HG03066 (cell line): ENCODE data around the gene RAPGEF5.

Experiments used
- ATAC-seq: cut with Tn5 transposase; IDR thresholded peaks from one replicate; pipeline ENCODE4 v1.9.1; 2021; ENCODE audit warnings: low read depth; ENCODE audit not compliant: unreplicated experiment

The RAPGEF5 gene

GRCh38 chr7:22129166-22129565 lies 227.8 kb downstream of the RAPGEF5 start:
- ATAC-seq = no peak

DNA sequence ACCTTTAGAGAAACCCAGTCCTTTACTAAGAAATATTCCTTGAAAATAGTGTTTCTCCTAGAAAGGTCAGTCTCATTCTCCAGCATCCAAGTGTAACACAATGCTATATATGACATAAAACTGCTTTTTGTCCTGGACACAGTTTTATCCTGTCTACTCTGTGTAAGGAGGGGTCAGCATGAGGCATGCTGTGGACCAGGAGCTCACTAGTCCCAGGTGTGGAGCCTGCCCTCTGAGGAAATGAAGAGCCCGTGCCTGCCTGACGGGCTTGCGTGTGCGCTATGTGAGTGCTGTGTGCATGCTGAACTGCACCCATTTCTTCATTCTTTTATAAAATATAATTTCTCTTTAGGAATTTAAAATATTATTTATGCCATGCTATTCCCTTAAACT lies 228.4 kb downstream of the RAPGEF5 start:
- ATAC-seq = no peak

DNA sequence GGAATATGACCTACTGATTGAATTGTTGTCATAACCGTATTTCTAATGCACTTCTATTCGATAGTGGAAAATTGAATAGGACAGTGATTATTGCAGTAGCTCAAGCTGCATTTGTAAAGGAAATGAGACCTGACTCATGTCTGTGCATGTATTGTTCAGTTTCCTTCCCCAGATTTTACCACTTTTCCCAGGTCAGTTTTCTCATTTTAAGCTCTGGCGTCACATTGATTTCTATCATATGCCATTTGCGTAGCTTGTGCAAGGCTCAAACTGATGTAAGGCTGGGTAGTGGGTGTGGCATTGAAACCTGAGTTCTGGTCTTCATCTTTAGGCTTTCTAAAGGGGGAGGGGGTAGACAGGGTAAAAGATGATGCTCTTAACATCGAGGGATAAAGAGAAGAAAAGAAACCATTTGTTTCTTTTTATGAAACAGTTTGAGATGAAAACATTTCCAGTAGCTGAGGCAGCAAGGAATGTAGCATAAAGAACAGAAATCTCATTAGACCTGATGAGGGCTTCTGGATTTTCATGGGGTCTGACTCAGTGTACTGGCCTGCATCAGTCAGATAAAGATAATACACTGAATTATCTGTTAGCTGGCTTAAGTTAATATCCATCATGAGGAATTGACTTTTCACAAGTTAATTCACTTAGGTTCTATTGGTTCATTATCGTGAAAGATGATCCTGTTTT lies 229.0 kb downstream of the RAPGEF5 start:
- no peak for ATAC-seq

- ATAC-seq = no peak
Observed at GRCh38 chr7:22125436-22125835, 231.5 kb downstream of the RAPGEF5 start.

- no peak for ATAC-seq
Observed at GRCh38 chr7:22124941-22125340, 232.0 kb downstream of the RAPGEF5 start.

DNA sequence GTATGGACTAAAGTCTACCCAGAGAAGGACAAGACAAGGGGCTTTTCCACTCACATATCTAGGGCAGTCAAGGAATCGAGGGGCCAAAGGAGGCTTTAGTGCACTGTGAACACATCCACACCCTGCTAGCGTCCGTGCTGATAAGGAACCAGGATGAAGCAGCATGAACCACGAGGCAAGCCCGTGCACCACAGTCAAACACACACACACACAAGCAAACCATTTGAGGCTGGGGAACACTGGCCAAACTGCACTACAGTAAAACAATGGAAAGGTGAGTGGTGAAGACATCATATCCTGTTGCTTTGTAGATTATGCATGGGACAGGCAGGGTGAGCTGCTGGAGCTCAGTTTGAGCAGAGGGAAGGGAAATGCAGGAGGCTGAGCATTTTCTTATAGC lies 233.8 kb downstream of the RAPGEF5 start:
- ATAC-seq = no peak

GRCh38 chr7:22121702-22122474 lies 235.1 kb downstream of the RAPGEF5 start:
- no peak for ATAC-seq

DNA sequence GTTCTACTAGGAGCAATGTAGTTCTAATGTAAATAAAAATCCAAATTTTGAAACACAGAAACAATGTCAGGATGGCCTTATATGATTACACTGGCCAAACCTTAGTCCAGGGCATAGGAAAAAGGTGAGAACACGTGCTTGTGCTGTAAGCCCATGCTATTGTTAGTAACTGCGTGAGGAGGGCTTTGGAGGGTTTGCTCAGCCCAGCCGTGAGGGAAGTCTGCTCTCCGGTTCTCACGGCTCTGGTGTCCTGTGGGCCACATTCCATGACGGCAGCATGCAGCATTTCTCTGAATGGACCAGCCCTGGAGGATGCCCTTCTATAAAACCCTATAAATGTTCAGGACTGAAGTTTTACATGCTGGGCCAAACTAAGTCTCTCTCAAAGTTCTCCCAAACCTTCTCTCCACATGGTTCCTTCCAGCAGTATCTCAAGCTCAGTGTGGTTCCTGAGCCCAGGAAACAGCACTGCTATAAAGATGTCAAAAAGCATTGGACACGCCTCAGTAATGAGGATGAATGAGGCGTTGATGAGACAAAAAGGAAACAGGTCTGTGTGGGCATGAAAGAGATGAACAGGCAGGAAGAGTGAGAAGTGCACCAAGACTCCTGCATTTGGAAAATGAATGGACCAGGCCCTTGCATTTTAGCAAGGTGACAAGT lies 236.4 kb downstream of the RAPGEF5 start:
- ATAC-seq = no peak

GRCh38 chr7:22117222-22117621 lies 239.7 kb downstream of the RAPGEF5 start:
- ATAC-seq = no peak

DNA sequence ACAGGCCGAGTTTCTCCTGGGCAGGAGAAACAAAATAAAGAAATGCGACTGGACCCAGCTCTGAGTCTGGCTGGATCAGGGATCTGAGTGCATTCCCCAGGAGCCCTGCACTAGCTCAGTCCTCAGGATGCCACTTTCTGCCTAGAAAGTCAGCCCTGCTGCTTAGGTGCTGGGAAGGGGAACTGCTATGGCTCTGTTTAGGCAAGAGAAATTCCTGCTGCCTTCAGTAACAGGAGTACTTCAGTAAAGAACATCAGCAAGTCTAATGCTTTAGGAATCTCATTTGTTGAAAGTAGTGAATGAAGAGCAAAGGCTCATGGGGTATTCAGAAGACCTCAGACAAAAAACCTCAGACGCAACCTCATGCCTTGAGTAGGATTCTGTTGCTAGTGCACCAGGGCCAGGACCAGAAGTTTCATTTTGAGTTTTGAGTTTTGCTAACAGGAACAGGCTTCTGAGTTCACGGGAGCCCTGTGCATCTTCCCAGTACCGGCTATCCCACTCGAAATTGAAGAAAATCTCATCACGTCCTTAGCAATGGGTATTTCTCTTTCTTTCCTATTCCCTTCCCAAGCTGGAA lies 240.4 kb downstream of the RAPGEF5 start:
- no peak for ATAC-seq

GRCh38 chr7:22115689-22116088 lies 241.3 kb downstream of the RAPGEF5 start:
- no peak for ATAC-seq

DNA sequence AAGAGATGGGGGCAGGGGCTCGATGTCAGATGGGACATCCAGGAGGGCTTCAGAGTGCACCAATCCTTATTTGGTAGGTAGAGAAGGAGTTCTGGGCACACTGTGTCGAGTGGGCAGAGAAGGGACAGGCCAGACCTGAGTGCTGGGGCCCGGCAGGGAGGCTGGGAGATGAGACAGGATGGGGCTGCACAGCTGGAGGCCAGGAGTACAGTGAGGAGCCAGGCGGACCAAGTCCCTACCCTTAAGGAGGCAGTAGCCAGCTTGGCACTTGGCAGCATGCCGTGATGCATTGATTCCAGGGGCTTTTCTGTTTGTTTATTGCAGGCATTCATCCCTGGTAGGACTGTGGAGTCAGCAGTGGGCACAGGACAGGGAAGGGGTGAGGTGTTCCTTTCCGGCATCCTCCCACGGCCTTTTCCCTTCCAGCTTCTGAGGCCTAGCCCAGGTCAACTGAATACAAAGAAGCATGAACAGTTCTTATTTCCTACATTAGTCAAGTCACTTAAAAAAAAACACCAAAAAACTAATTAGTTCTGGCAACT lies 242.4 kb downstream of the RAPGEF5 start:
- ATAC-seq = no peak

GRCh38 chr7:22113041-22113440 lies 243.9 kb downstream of the RAPGEF5 start:
- ATAC-seq = no peak

DNA sequence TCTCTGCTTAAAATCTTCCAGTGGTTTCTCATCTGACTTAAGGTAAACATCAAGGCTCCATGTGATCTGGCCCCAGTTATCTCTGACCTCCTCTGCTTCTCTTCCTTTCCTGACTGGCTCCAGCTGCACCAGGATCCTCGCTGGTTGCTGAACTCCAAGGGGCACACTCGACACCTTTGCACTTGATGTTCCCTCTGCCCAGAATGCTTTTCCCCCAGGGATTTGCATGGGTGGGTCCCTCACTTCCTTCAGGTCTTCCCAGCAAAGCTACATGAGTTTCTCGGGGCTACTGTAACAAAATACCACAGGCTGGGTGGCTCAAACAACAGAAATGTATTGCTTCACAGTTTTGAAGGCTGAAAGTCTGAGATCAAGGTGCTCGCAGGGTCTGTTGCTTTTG lies 245.3 kb downstream of the RAPGEF5 start:
- ATAC-seq = no peak

DNA sequence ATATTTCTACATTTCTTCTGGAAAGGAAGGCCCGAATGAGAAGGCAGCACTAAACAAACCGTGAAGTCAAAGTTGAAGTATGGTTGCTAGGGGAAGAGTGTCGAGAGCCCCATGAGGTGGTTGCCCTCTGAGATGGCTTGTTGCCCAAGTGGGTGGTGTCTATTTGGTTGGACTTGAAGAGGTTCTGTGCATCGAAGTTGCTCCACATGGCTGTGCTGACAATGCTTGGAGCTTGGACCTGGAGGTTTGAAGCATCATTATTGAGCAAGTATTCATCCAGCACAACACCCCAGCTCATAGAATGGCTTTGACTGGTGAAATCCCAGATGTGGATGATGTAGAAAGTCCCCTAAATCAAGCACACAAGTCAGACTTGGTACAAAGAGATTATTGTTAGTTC lies 246.1 kb downstream of the RAPGEF5 start:
- ATAC-seq = no peak

DNA sequence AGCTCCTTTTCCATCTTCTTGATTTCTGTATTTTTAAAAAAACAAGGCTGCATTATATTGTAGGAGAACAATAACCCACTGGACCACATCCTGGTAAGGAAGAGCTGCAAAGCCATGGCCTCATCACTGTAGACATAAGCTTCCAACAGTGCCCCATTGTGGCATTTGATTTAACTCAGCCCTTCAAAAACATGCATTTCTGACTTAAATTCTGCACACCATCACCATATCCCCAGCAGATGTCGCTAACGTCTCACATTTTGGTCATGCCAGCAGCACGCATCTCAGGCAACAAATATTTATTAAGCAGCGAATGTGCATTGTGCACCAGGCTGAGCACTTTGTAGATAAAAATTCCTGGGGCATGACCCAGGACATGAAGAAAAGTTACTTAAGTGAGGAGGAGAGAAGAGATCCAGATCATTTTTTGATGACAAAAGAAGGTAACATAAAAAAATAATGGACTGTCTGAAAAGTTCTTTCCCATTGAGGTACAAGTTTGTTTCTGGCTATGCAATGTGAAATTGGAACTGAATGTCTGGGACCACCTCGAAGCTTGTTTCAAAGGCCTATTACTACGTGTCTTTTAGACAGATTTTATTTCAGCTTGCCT lies 246.6 kb downstream of the RAPGEF5 start:
- peak; percentile 75 for ATAC-seq

DNA sequence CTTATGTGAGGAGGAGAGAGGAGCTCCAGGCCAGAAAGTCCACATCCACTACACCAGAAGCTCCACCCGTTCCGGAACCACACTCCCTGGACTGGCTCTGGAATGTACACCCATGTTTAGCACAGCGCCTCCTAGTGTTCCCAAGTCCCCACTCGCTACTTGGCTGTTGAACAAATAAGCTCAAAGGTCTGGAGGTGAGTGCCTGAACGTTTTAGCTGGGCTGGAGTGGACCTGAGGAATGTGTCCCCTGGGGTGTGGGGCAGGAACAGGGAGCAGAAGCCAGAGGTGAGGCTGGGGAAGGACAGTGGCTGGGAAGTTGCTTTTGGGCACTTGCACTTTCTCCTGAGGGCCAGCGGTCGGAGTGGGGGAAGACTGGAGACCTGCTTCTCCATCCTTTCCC lies 247.2 kb downstream of the RAPGEF5 start:
- no peak for ATAC-seq

DNA sequence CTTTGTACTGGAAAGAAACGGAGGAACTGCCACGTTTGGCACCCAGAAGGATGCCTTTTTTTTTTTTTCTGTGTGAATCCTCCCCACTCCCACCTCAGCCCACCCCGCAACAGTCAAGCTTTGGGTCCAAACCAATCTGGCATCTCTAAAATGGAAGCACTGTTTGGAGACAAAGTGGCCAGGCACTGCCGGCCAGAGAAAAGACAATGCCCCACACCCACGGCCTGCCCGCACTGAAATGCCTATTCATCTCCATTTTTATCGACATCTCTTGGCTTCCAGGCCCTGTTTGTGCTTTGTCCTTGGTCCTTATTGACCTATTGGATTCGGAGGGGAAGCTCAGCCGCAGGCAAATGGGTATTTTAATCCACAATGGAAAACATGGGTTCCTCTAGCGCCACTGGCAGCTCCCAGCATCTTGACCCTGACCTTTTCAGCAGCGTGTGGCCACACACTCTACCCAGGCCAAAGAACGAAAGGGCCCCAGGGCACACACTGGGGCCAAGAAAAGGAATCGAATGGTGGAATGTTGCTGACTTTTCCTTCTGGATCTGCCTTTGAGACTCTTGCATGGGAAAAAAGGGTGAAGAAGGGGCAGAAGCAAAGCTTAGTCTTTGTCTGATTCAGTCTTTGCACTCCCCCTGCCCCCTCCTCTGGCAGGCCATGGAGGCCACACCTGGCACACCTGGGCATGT lies 248.7 kb downstream of the RAPGEF5 start:
- no peak for ATAC-seq

GRCh38 chr7:22105550-22105949 lies 251.4 kb downstream of the RAPGEF5 start:
- ATAC-seq = no peak
